ENCODE measurements around the gene CT47C1.
"Not testable (repeated sequence)": the region's sequence is repeated elsewhere in the genome, so short reads cannot be mapped to it uniquely, and the experiment has no call there.

The CT47C1 gene

DNA sequence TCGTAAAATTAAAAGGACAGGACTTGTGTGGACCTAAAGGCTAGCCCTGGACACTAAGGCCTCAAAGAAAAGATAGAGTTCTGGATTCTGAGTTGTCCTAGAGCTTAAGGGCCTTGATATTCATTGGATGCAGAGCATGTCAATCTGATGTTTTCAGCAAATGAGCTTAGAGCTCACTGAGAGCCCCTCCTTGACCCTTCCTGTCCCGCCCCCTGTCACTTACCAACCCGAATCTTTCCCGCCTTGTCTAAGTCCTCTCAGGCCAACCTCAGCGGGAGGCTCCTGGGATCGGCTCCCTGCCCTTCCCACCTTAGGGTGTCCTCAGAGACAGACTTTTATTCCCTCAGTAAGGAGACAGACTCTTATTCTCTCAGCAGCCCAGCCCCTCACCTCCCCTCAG lies at the start of gene CT47C1:
Gene CT47C1 (plus strand): TSS at position 250 of the 400 bp plus-strand sequence. CDS start 233 bp downstream, outside the sequence.
- no peak within 1 kb of the TSS for H3K4me3 ChIP-seq (ENCODE audit: low read depth, low read length)
- peak; percentile 1 for DNase-seq (ENCODE audit: low read depth)
- TF ChIP-seq, protein P1, sequence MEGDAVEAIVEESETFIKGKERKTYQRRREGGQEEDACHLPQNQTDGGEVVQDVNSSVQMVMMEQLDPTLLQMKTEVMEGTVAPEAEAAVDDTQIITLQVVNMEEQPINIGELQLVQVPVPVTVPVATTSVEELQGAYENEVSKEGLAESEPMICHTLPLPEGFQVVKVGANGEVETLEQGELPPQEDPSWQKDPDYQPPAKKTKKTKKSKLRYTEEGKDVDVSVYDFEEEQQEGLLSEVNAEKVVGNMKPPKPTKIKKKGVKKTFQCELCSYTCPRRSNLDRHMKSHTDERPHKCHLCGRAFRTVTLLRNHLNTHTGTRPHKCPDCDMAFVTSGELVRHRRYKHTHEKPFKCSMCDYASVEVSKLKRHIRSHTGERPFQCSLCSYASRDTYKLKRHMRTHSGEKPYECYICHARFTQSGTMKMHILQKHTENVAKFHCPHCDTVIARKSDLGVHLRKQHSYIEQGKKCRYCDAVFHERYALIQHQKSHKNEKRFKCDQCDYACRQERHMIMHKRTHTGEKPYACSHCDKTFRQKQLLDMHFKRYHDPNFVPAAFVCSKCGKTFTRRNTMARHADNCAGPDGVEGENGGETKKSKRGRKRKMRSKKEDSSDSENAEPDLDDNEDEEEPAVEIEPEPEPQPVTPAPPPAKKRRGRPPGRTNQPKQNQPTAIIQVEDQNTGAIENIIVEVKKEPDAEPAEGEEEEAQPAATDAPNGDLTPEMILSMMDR (IDR thresholded peaks at IDR 0.05; ENCODE audit: insufficient read depth, low read depth, low read length, missing control alignments): no peak

DNA sequence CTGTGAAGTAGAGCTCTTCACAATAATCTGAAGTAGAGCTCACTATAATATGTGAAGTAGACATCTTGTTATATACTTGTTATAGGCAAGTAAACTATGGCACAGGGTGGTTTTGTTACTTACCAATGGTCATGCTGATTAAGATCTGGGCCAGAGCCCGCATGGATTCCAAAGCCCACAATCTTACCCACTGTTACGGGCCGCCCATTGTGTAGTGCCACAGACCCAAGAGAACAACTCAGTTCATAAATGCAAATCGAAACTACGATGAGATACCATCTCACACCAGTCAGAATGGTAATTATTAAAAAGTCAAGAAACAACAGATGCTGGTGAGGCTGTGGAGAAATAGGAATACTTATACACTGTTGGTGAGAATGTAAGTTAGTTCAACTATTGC lies 46.9 kb upstream of the CT47C1 start:
- TF ChIP-seq, protein P1 (IDR thresholded peaks at IDR 0.05; ENCODE audit: insufficient read depth, low read depth, low read length, missing control alignments): no peak
- no peak for DNase-seq (ENCODE audit: low read depth)
- no peak overlapping the region for H3K4me3 ChIP-seq (ENCODE audit: low read depth, low read length)

DNA sequence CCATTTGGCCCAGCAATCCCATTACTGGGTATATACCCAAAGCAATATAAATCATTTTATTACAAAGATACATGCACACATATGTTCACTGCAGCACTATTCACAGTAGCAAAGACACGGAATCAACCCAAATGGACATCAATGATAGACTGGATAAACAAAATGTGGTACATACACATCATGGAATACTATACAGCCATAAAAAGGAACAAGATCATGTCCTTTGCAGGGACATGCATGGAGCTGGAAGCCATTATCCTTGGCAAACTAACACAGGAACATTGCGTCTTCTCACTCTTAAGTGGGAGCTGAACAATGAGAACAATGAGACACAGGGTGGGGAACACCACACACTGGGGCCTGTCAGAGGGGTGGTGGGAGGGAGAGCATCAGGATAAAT lies 46.4 kb upstream of the CT47C1 start:
- DNase-seq (ENCODE audit: low read depth); H3K4me3 ChIP-seq (ENCODE audit: low read depth, low read length): not testable (repeated sequence)

DNA sequence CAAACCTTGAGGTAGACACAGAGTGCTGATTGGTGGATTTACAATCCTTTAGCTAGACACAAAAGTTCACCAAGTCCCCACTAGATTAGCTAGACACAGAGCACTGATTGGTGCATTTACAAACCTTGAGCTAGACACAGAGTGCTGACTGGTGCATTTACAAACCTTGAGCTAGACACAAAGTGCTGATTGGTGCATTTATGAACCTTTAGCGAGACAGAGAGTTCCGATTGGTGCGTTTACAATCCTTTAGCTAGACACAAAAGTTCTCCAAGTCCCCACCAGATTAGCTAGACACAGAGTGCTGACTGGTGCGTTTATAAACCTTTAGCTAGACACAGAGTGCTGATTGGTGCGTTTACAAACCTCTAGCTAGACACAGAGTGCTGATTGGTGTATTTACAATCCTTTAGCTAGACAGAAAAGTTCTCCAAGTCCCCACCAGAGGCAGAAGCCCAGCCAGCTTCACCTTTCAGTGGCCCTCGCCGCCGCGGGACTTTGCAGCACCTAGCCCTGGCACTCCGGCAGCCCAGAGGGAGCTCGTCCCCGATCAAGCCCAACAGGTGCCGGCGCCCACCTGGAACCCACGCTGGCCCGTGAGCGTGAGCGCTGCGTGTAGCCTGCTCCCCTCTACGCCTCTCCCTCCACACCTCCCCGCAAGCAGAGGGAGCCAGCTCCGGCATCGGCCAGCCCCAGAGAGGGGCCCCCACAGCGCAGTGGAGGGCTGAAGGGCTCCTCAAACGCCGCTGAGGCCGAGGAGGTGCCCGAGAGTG lies 44.6 kb upstream of the CT47C1 start:
- H3K4me3 ChIP-seq (ENCODE audit: low read depth, low read length): not testable (repeated sequence)

DNA sequence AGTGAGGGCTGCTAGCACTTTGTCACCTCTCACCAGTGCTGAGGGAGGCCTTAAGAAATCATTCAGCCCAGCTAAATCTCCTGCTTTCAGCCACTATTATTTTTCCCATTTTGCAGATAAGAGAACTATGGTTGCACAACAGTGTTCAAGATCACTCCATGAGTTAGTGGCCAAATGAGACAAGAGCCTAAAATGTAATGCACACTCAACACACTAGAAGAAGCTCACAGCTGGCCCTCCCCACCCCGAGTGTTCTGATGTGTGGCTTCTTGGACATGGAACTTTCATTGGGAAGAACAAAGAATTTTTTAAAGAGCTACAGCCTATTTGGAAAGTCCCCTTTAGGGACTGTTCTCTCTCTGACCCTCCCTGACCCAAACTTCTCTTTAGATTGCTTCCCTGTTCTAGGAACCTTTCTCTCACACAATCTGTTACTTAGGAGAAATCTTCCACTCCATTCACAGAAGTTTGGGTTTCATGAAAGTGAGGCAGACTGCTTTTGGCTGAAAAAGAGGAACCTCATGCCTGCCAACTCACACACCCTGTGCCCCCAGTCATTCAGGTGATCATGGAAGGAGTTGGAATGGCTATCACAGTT lies 44.0 kb upstream of the CT47C1 start:
- H3K4me3 ChIP-seq (ENCODE audit: low read depth, low read length): no peak overlapping the region
- no peak for DNase-seq (ENCODE audit: low read depth)
- TF ChIP-seq, protein P1 (IDR thresholded peaks at IDR 0.05; ENCODE audit: insufficient read depth, low read depth, low read length, missing control alignments): no peak

More for the DNA sequence above, 44.6 kb upstream of the CT47C1 start:
- DNase-seq (ENCODE audit: low read depth): not testable (repeated sequence)

DNA sequence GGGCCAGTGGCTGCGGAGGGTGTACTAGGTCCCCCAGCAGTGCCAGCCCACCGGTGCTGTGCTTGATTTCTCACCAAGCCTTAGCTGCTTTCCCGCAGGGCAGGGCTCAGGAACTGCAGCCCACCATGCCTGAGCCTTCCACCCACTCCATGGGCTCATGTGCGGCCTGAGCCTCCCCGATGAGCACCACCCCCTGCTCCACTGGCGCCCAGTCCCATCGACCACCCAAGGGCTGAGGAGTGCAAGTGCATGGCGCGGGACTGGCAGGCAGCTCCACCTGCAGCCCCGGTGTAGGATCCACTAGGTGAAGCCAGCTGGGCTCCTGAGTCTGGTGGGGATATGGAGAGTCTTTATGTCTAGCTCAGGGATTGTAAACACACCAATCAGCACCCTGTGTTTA lies 43.1 kb upstream of the CT47C1 start:
- not testable (repeated sequence) for DNase-seq (ENCODE audit: low read depth); H3K4me3 ChIP-seq (ENCODE audit: low read depth, low read length)

DNA sequence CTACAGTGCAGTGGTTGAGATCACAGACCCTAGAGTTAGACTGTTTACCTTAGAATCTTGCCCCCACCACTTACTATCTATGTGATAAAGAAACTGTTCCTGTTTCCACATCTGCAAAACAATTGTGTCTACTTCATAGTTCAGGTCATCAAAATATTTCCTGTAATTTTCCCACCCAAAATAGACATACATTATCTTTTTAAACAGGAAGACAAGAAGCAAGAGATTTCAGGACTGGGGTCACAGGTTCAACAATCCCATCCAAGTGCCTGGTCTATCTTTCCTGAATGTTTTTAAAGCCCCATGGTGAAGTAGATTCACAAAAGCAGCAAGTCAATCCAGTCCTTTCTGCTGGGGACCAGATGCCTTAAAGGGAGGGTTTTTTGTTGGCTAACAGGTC lies 41.8 kb upstream of the CT47C1 start:
- DNase-seq (ENCODE audit: low read depth): no peak
- H3K4me3 ChIP-seq (ENCODE audit: low read depth, low read length): no peak overlapping the region
- TF ChIP-seq, protein P1 (IDR thresholded peaks at IDR 0.05; ENCODE audit: insufficient read depth, low read depth, low read length, missing control alignments): no peak

DNA sequence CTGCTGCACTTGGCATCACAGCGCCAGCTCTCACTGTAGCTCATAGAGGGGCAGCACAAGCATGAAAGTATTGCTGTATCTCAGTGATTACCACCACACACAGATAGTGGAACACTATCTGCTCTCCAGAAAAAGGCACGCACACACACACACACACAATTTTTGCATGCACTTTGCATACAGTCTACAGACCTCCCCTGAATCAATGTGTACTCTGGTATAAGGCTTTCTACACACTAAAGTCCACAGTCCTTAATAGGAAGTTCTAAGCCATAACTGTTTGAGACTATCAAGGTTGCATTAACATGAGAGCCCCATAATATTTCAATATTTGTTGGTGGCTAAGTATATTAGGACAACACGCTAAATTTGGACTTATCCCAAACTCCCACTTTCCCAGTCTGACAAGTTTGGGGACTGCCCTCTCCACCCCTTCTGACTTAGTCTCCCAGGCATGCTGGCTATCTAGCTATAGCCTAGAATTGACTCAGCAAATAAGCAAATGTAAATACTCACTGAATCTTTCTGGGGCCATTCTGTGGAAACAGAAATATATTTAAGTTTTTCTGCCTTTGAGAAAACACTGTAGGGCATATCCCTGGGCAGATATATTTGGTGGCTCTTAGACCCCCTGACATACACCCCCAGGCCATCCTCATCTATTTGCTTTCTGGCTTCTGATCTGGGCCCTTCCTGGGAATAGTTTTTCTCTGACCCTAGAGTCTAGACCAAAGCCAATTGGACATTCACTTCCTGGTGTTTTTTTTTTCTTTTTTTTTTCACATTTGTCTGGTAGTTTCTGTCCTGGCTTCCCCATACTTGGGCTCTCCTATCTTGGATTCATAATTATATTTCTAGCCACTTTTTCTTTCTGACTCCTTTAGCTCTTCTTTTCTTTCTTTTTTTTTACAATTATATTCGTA lies 36.4 kb upstream of the CT47C1 start:
- no peak for DNase-seq (ENCODE audit: low read depth)
- TF ChIP-seq, protein P1 (IDR thresholded peaks at IDR 0.05; ENCODE audit: insufficient read depth, low read depth, low read length, missing control alignments): no peak
- no peak overlapping the region for H3K4me3 ChIP-seq (ENCODE audit: low read depth, low read length)

All from GM12865 (cell line).